K562 (cell line): Measurements from ENCODE around the gene NECAB3. TPM values are rescaled to one million over a fixed set of nuclear protein-coding genes. Genes with fewer than 3 reads are reported as not detected.

Experiments used
- BRD9 ChIP-seq: fragments of 450-650 bp; IDR thresholded peaks from 2 replicates; pipeline ENCODE4 v1.6.1; 2018; ENCODE audit warnings: low read depth; ENCODE audit not compliant: partially characterized antibody
- PRPF4 ChIP-seq: fragments of 200-400 bp; formaldehyde crosslinking; IDR thresholded peaks from one replicate; pipeline ENCODE4 v1.6.1; 2017; ENCODE audit warnings: low read length, low read depth, mild to moderate bottlenecking; ENCODE audit not compliant: insufficient read depth, poor library complexity, severe bottlenecking
- SIN3A ChIP-seq, 2 experiments: fragments of 150-350 bp in 1 of 2; IDR thresholded peaks; 2 replicates each; pipeline ENCODE4 v1.6.1; 2011 to 2016; ENCODE audit warnings: borderline replicate concordance in 2 of 2, low read depth in 2 of 2, low read length in 2 of 2, mild to moderate bottlenecking in 2 of 2, moderate library complexity in 2 of 2; ENCODE audit not compliant: control insufficient read depth in 1 of 2
- TCF7L2 ChIP-seq: fragments of 150-350 bp; IDR thresholded peaks from 2 replicates; pipeline ENCODE4 v1.6.1; 2016; ENCODE audit warnings: low read depth, mild to moderate bottlenecking, low read length, moderate library complexity
- polyA plus RNA-seq, 8 experiments: library from polyadenylated mRNA; depleted of rRNA in 4 of 8; stranded (reverse) in 5 of 8; unstranded in 3 of 8; fragments of >200 nt; fragmentation: Nextera tagmentation in 2 of 8; fragmentation: Illumina TruSeq in 1 of 8; extraction: Ambion mirVana in 2 of 8; extraction: Trizol in 1 of 8; gene quantifications; 2 replicates each; pipeline versions ENCODE4 v1.2.1 to v1.2.3, GENCODE V29; 2011 to 2014; ENCODE audit warnings: inconsistent platforms in 1 of 8, missing spikeins in 1 of 8
- total RNA-seq, 7 experiments: library from RNA; depleted of rRNA in 6 of 7; stranded (reverse); fragments of >200 nt in 6 of 7; fragmentation: Illumina TruSeq in 2 of 7; extraction: Trizol in 2 of 7; gene quantifications; 2 replicates each; pipeline versions ENCODE4 v1.2.1 to v1.2.3, GENCODE V29; 2011 to 2021; ENCODE audit warnings: low replicate concordance in 1 of 7
- TF ChIP-seq, protein P1 (sequence below): fragments of 250-450 bp; sonication (Bioruptor Pico); IDR thresholded peaks from 2 replicates; pipeline ENCODE4 v1.5.0; 2020; ENCODE audit warnings: mild to moderate bottlenecking, borderline replicate concordance
- TF ChIP-seq, protein P2 (sequence below), 3 experiments: fragments of 200-800 bp in 1 of 3; sonication (Bioruptor generic) in 1 of 3; sonication (generic) in 1 of 3; formaldehyde crosslinking in 1 of 3; IDR thresholded peaks; 2 replicates each; pipeline versions ENCODE4 v1.6.1 to v1.8.0; 2016 to 2022; ENCODE audit warnings: mild to moderate bottlenecking in 2 of 3, missing compliant biosample characterization in 2 of 3, missing genetic modification characterization in 2 of 3, missing genetic modification reagents in 1 of 3

NECAB3 gene
- total and polyA plus RNA-seq, 9 of the 15 experiments (the other 6 are each of a cell fraction or from before 2014, with no cell fraction given): 0.94 to 63.3 (median 31.5) TPM

DNA sequence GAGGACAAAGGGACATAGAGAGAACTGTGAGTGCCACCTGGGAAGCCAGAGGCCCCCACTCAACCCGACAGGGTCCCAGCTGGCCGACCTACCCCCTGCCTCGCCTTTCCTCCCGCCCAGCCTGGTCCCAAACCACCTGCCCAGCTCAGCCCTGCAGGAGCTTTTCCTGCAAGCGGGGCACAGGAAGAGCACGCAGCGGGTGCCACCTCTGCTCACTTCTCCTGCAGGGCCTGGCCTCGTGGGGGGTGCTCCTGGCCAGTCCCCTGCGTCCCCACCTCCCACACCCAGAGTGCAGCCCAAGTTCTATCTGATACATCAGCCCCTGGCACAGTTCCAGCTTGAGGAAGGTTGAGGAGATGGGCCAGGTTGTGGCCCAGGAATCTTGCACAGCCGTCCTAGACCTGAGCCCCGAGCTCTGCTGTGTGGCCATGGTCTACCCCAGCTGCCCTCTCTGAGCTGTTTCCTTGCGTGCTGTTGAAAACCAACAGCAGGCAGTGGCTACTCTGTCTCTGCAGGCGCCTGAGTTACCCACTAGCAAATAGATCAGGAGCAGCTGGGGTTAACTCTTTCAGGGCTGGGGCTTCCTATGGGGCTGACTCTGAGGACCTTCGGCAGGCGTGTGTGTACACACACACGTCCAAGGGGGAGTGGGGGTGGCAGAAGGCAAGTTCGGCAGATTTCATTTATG lies 1.7 kb downstream of the NECAB3 start (continued):
- TF ChIP-seq SIN3A (IDR thresholded peaks at IDR 0.05; ENCODE audit: borderline replicate concordance in 2 of 2, control insufficient read depth in 1 of 2, low read depth in 2 of 2, low read length in 2 of 2) (0 out of 4 replicates have a peak, but pooled peaks of 1 of the 2 experiments have one; percentile 20), BRD9 (peak; percentile 74), PRPF4 (no peak), TCF7L2 (no peak)
- TF ChIP-seq, protein P1, sequence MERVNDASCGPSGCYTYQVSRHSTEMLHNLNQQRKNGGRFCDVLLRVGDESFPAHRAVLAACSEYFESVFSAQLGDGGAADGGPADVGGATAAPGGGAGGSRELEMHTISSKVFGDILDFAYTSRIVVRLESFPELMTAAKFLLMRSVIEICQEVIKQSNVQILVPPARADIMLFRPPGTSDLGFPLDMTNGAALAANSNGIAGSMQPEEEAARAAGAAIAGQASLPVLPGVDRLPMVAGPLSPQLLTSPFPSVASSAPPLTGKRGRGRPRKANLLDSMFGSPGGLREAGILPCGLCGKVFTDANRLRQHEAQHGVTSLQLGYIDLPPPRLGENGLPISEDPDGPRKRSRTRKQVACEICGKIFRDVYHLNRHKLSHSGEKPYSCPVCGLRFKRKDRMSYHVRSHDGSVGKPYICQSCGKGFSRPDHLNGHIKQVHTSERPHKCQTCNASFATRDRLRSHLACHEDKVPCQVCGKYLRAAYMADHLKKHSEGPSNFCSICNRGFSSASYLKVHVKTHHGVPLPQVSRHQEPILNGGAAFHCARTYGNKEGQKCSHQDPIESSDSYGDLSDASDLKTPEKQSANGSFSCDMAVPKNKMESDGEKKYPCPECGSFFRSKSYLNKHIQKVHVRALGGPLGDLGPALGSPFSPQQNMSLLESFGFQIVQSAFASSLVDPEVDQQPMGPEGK (CRISPR knock-in tag): no peak
- TF ChIP-seq, protein P2, sequence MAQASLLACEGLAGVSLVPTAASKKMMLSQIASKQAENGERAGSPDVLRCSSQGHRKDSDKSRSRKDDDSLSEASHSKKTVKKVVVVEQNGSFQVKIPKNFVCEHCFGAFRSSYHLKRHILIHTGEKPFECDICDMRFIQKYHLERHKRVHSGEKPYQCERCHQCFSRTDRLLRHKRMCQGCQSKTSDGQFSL (CRISPR knock-in tag; IDR thresholded peaks at IDR 0.05): peak; percentile 51; the same call in 1 of the 2 replicates
- TF ChIP-seq, protein P2 (tag; IDR thresholded peaks at IDR 0.05): no peak
